Upper lobe of right lung (tissue), 1 donor: ENCODE measurements around the gene HIBADH. TPM values are rescaled to one million over a fixed set of nuclear protein-coding genes. Genes with fewer than 3 reads are reported as not detected.
"Not testable (repeated sequence)": the region's sequence is repeated elsewhere in the genome, so short reads cannot be mapped to it uniquely, and the experiment has no call there.

Experiments used
- ATAC-seq: fragments of 200-7000 bp; cut with Tn5 transposase; one replicate; pipeline ENCODE4 v1.9.1; 2020; ENCODE audit warnings: mild to moderate bottlenecking, moderate library complexity
- DNase-seq: peaks from one replicate; pipeline ENCODE4 v3.0.0-alpha.2; 2020
- H3K27ac ChIP-seq: fragments of 200-600 bp; one replicate; pipeline ENCODE4 v1.8.0; 2022
- H3K27me3 ChIP-seq: fragments of 200-600 bp; one replicate; pipeline ENCODE4 v1.8.0; 2022; ENCODE audit warnings: mild to moderate bottlenecking
- H3K36me3 ChIP-seq: fragments of 200-600 bp; one replicate; pipeline ENCODE4 v1.8.0; 2022
- H3K4me1 ChIP-seq: fragments of 200-600 bp; one replicate; pipeline ENCODE4 v1.8.0; 2022
- H3K4me3 ChIP-seq: fragments of 200-600 bp; one replicate; pipeline ENCODE4 v1.8.0; 2022; ENCODE audit warnings: mild to moderate bottlenecking
- H3K9me3 ChIP-seq: fragments of 200-600 bp; one replicate; pipeline ENCODE4 v1.8.0; 2022
- intact Hi-C: fragments of 100-400 bp; cut with DNase I; formaldehyde crosslinking; loops from one replicate; pipeline ENCODE4 v1.11.0; 2022
- total RNA-seq: library from RNA; stranded (reverse); fragmentation: NEBNext Ultra II Directional; extraction: Animal tissue kit (Norgen Biotek cat#: 25700); gene quantifications from one replicate; pipeline ENCODE4 v1.2.1, GENCODE V29; 2021
- TF ChIP-seq, protein P1 (sequence below): fragments of 200-600 bp; IDR thresholded peaks from one replicate; pipeline ENCODE4 v1.8.0; 2022; ENCODE audit warnings: antibody characterized with exemption
- donor health status: DM: no; HTN: yes; CAD: no; lungs with severe emphysema.

The HIBADH gene
- total RNA-seq, 1 donor from 2014 or later, result 23.7 TPM

GRCh38 chr7:27640884-27641574, 21.7 kb downstream of the HIBADH start:
- Histone ChIP-seq H3K9me3 (no peaks in the 10 kb centered on the region), H3K27ac (no peak overlapping the region), H3K27me3 (no peaks in the 10 kb centered on the region), H3K36me3 (no peaks in the 10 kb centered on the region), H3K4me1 (peaks cover 27% of the 10 kb centered on the region), H3K4me3 (no peak overlapping the region)
- ATAC-seq (no peak), DNase-seq (no peak)
- intact Hi-C loops, result no loop called here
- TF ChIP-seq, protein P1, sequence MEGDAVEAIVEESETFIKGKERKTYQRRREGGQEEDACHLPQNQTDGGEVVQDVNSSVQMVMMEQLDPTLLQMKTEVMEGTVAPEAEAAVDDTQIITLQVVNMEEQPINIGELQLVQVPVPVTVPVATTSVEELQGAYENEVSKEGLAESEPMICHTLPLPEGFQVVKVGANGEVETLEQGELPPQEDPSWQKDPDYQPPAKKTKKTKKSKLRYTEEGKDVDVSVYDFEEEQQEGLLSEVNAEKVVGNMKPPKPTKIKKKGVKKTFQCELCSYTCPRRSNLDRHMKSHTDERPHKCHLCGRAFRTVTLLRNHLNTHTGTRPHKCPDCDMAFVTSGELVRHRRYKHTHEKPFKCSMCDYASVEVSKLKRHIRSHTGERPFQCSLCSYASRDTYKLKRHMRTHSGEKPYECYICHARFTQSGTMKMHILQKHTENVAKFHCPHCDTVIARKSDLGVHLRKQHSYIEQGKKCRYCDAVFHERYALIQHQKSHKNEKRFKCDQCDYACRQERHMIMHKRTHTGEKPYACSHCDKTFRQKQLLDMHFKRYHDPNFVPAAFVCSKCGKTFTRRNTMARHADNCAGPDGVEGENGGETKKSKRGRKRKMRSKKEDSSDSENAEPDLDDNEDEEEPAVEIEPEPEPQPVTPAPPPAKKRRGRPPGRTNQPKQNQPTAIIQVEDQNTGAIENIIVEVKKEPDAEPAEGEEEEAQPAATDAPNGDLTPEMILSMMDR, result no peak

- H3K27me3 ChIP-seq, result no peaks in the 10 kb centered on the region
- TF ChIP-seq, protein P1, result no peak
- no peak overlapping the region for H3K27ac ChIP-seq
- no peaks in the 10 kb centered on the region for H3K36me3 ChIP-seq
- ATAC-seq (no peak), DNase-seq (no peak)
- H3K4me1 ChIP-seq, result peaks cover 33% of the 10 kb centered on the region
- H3K9me3 ChIP-seq, result no peaks in the 10 kb centered on the region
- intact Hi-C loops, result no loop called here
- no peak overlapping the region for H3K4me3 ChIP-seq
Measured at GRCh38 chr7:27639851-27640250, 22.8 kb downstream of the HIBADH start.

- H3K9me3 ChIP-seq, H3K27me3 ChIP-seq, H3K27ac ChIP-seq, DNase-seq, H3K4me3 ChIP-seq, H3K36me3 ChIP-seq, intact Hi-C loops: not testable (repeated sequence)
- H3K4me1 ChIP-seq, result peaks cover 33% of the 10 kb centered on the region
- peak; percentile 30 for ATAC-seq
Measured at GRCh38 chr7:27639048-27639447, 23.6 kb downstream of the HIBADH start.

- TF ChIP-seq, protein P1, result no peak
- Histone ChIP-seq H3K4me3 (no peak overlapping the region), H3K4me1 (peaks cover 28% of the 10 kb centered on the region), H3K27me3 (no peaks in the 10 kb centered on the region), H3K36me3 (no peaks in the 10 kb centered on the region), H3K9me3 (no peaks in the 10 kb centered on the region), H3K27ac (no peak overlapping the region)
- DNase-seq (no peak), ATAC-seq (no peak)
- intact Hi-C loops, result no loop called here
Measured at GRCh38 chr7:27636326-27637006, 26.2 kb downstream of the HIBADH start.

- intact Hi-C loops, result no loop called here
- no peak for DNase-seq
- no peak overlapping the region for H3K27ac ChIP-seq
- TF ChIP-seq, protein P1, result no peak
- no peak overlapping the region for H3K4me3 ChIP-seq
- H3K9me3 ChIP-seq, result no peaks in the 10 kb centered on the region
- ATAC-seq, result no peak
- H3K36me3 ChIP-seq, result no peaks in the 10 kb centered on the region
- no peaks in the 10 kb centered on the region for H3K27me3 ChIP-seq
- peaks cover 20% of the 10 kb centered on the region for H3K4me1 ChIP-seq
Measured at GRCh38 chr7:27635728-27636127, 27.0 kb downstream of the HIBADH start.

DNA sequence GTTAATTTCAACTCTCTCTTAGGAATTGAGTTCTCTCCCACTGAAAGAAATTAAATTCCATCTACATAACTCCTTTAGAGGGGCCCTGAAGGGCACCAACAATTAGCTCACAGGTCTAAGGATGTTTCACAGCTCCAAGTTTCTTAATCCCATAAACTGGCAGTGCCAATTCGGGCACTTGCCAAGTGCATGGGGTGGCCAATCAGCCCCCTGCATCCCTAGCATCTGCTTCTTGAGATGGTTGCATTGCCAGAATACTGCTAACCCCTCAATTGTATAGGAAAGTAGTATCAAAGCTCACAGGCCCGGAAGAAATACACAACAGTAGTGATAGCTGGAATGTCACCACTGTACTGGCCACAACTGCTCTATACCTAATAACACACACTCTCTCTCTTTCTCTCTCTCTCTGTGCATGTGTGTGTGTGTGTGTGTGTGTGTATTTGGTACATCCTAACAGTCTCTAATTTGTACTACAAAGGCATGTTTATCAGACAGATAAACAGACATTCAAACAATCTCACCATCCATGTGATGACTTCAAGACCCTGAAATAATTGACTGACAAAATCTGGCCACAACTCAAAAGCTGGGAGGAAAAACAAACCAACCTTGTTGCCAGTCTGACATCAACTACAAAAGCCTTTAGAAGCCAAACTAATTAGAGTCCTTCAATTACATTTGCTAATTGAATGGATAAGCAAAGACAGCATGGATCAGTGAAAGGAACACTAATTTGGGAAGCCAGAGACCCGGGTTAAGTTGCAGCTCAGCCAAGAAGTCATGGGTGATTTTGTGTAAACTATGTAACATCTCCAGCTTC, 27.8 kb downstream of the HIBADH start:
- ATAC-seq, result no peak
- H3K4me1 ChIP-seq, result peaks cover 18% of the 10 kb centered on the region
- TF ChIP-seq, protein P1, result no peak

More for the DNA sequence above, 27.8 kb downstream of the HIBADH start:
- Histone ChIP-seq H3K27me3 (no peaks in the 10 kb centered on the region), H3K27ac (no peak overlapping the region), H3K9me3 (no peaks in the 10 kb centered on the region), H3K36me3 (no peaks in the 10 kb centered on the region), H3K4me3 (no peak overlapping the region)
- intact Hi-C loops, result no loop called here
- DNase-seq, result no peak
